ENCODE results near the gene CCNDBP1.

The CCNDBP1 gene

DNA sequence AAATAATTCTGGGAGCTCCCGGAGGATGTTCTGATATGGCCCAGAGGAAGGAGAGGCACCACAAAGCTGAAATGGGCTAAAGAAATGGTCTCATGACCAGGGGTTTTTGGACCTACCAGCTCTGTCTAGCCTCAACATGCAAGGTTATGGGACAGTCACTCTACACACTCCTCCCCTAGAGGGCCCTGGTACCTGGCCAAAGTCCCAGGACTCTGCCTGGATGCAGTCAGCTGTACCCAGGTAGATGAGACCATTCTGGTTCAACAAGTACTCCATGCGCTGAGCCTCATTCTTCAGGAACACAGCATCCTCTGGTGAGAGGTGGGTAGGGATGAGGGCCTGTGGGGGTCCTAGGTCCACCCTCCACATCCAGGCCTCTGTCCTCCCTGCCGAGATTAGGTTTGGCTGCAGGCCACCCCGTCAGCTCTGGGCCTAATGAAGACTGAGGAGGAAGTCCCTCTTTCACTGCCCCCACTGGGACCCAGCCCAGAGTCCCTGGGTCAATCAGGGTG is 26.1 kb downstream of the CCNDBP1 start:
- no peak for DNase-seq (ENCODE audit: low read depth)
- TF ChIP-seq, protein P1, sequence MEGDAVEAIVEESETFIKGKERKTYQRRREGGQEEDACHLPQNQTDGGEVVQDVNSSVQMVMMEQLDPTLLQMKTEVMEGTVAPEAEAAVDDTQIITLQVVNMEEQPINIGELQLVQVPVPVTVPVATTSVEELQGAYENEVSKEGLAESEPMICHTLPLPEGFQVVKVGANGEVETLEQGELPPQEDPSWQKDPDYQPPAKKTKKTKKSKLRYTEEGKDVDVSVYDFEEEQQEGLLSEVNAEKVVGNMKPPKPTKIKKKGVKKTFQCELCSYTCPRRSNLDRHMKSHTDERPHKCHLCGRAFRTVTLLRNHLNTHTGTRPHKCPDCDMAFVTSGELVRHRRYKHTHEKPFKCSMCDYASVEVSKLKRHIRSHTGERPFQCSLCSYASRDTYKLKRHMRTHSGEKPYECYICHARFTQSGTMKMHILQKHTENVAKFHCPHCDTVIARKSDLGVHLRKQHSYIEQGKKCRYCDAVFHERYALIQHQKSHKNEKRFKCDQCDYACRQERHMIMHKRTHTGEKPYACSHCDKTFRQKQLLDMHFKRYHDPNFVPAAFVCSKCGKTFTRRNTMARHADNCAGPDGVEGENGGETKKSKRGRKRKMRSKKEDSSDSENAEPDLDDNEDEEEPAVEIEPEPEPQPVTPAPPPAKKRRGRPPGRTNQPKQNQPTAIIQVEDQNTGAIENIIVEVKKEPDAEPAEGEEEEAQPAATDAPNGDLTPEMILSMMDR (conservative IDR thresholded peaks at IDR 0.05; ENCODE audit: control insufficient read depth, insufficient read depth, low read depth, low read length), result no peak
- H3K4me3 ChIP-seq (ENCODE audit: control insufficient read depth, low read depth, low read length), result no peak overlapping the region

DNA sequence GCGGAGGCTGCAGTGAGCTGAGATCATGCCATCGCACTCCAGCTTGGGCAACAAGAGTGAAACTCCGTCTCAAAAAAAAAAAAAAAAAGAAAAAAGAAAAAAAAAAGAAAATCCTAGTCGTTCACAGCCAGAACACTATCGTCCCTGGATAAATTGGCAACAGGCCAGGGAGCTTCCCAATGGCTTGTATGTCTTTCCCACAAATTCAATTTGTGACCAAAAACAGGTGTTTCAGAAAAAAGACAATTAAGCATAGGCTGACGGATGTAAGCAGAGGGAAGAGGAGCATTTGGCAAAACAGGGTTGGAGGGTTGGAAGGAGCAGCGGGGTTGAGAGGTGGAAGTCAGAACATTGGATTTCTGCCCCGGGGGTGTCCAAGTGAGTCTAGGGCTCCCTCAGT is 27.1 kb downstream of the CCNDBP1 start:
- TF ChIP-seq, protein P1 (conservative IDR thresholded peaks at IDR 0.05; ENCODE audit: control insufficient read depth, insufficient read depth, low read depth, low read length), result no peak

DNA sequence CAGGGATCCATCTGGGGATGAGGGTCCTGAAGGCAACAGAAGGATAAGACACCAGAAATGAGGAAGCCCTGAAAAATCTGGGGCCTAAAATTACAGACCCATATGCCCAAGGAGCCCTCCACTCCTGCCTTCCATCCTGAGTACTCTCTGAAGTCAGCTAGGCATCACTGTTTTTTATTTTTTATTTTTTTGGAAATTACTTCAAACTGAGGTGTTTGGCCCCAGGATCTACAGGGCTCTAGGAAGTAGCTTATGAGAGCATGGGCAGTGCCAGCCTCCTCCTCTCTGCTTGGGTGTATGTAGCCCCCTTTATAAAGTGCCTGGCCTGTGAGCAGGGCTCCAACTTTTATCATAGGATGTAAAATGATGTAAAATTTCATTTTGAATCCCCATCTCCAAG is 27.7 kb downstream of the CCNDBP1 start:
- DNase-seq (ENCODE audit: low read depth), result no peak
- TF ChIP-seq, protein P1 (conservative IDR thresholded peaks at IDR 0.05; ENCODE audit: control insufficient read depth, insufficient read depth, low read depth, low read length), result no peak
- no peak overlapping the region for H3K4me3 ChIP-seq (ENCODE audit: control insufficient read depth, low read depth, low read length)

More for the DNA sequence above, 27.1 kb downstream of the CCNDBP1 start:
- no peak overlapping the region for H3K4me3 ChIP-seq (ENCODE audit: control insufficient read depth, low read depth, low read length)
- no peak for DNase-seq (ENCODE audit: low read depth)

DNA sequence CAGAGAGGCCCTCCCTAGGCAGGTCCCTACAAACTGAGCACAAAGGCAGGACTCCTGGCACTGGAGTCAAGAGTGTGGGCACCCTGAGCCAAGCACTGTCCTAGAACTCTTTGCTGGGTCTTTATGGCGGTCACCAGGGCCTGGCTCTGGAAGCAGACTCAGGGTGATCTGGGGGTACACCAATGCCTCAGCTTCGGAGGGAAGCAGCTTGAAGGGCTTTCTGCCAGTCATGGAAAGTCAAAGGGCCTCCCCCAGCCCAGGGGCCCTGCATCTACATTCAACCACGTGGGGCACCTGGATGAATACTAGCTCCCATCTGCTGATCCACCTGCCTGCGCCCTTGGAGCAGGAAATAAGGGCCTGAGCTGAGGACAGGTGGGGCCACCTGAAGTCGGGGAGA is 28.3 kb downstream of the CCNDBP1 start:
- DNase-seq (ENCODE audit: low read depth), result no peak
- TF ChIP-seq, protein P1 (conservative IDR thresholded peaks at IDR 0.05; ENCODE audit: control insufficient read depth, insufficient read depth, low read depth, low read length), result no peak
- no peak overlapping the region for H3K4me3 ChIP-seq (ENCODE audit: control insufficient read depth, low read depth, low read length)

DNA sequence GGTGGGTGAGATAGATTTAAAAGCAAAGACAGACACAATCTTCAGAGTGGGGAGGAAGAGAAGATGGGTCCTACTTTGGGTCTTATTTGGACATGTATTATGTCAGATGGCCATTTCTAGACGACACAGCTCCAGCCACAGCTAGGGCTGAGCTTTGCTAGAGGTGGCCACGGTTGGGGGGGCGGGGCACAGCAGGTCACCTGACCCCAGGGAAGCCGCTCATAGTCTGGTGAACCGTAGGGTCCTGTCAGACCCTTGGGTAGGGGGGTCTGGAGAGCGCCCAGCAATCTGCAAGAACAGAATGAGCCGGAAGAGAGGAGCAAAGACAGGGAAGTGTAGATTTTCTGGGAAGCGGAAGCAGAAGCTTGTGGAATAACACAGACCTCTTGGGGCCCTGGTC is 29.0 kb downstream of the CCNDBP1 start:
- no peak for DNase-seq (ENCODE audit: low read depth)
- no peak overlapping the region for H3K4me3 ChIP-seq (ENCODE audit: control insufficient read depth, low read depth, low read length)
- TF ChIP-seq, protein P1 (conservative IDR thresholded peaks at IDR 0.05; ENCODE audit: control insufficient read depth, insufficient read depth, low read depth, low read length), result no peak

DNA sequence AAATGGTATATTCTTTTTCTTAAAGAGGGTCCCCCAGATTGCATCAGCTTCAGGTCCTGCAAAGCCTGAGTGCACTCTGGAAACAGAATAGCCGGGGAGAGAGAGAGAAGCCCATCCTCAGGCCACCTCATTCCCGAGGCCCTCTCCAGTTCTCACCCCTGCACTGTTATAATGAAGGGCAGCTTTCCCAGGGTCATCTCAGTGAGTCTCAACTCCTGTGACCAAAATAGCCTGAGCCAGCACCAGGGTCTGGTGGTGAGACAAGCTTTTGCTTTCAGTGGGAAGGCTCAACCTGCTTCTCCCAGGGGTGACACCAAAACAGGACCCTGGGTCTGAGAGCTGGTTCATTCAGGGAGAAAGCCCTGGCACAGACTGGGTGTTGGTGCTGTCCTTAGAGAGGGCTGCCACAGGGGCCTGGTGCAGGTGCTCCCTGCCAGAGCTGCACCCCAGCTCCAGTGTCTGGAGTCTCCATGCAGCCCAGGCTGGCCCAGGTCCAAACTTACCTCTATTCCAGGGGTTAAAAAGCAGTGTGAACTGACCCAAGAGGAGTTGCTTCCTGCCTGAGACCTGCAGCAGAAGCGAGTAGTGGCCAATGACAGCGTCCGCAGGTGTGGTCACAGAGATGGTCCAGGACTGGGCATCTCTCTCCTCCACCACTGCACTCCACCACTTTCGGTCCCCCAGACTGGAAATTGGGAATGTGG is 29.5 kb downstream of the CCNDBP1 start:
- no peak for DNase-seq (ENCODE audit: low read depth)
- H3K4me3 ChIP-seq (ENCODE audit: control insufficient read depth, low read depth, low read length), result no peak overlapping the region
- TF ChIP-seq, protein P1 (conservative IDR thresholded peaks at IDR 0.05; ENCODE audit: control insufficient read depth, insufficient read depth, low read depth, low read length), result no peak

Measured in fibroblast of mammary gland (primary cell).